CD4-positive, alpha-beta T cell treated with Interleukin-15 for 1 hour (primary cell): Measurements from ENCODE around the gene BORCS5.

ENCODE experiments used
- DNase-seq: peaks from one replicate; pipeline ENCODE4 v3.0.0-alpha.2; 2020

BORCS5 gene

GRCh38 chr12:12353807-12354206, 3.1 kb upstream of the BORCS5 start:
- DNase-seq = no peak

- DNase-seq = no peak
Observed at GRCh38 chr12:12356467-12356895, 397 bp upstream of the BORCS5 start.

GRCh38 chr12:12357719-12358461, 1.0 kb downstream of the BORCS5 start:
- DNase-seq = no peak

- DNase-seq = no peak
Observed at GRCh38 chr12:12358528-12358927, 1.6 kb downstream of the BORCS5 start.

- DNase-seq = no peak
Observed at GRCh38 chr12:12364787-12365445, 8.0 kb downstream of the BORCS5 start.

GRCh38 chr12:12365446-12365802, 8.5 kb downstream of the BORCS5 start:
- no peak for DNase-seq

GRCh38 chr12:12365931-12366431, 9.1 kb downstream of the BORCS5 start:
- DNase-seq = no peak

- no peak for DNase-seq
Observed at GRCh38 chr12:12366701-12367481, 10.0 kb downstream of the BORCS5 start.

- no peak for DNase-seq
Observed at GRCh38 chr12:12367482-12367998, 10.7 kb downstream of the BORCS5 start.

- DNase-seq = no peak
Observed at GRCh38 chr12:12372946-12373722, 16.3 kb downstream of the BORCS5 start.

GRCh38 chr12:12376646-12377448, 20.0 kb downstream of the BORCS5 start:
- DNase-seq = peak; percentile 50

GRCh38 chr12:12378616-12379015, 21.7 kb downstream of the BORCS5 start:
- peak; percentile 27 for DNase-seq

- peak; percentile 79 for DNase-seq
Observed at GRCh38 chr12:12379831-12380730, 23.2 kb downstream of the BORCS5 start.

GRCh38 chr12:12380949-12381593, 24.2 kb downstream of the BORCS5 start:
- no peak for DNase-seq

GRCh38 chr12:12381982-12382381, 25.1 kb downstream of the BORCS5 start:
- no peak for DNase-seq

GRCh38 chr12:12384571-12385340, 27.9 kb downstream of the BORCS5 start:
- peak; percentile 31 for DNase-seq

- DNase-seq = no peak
Observed at GRCh38 chr12:12387501-12387900, 30.6 kb downstream of the BORCS5 start.

- no peak for DNase-seq
Observed at GRCh38 chr12:12392413-12392812, 35.5 kb downstream of the BORCS5 start.

- DNase-seq = no peak
Observed at GRCh38 chr12:12393171-12393570, 36.3 kb downstream of the BORCS5 start.
